Testis (tissue), 2 donors: ENCODE data around the gene TTC28.

Experiments
- CTCF ChIP-seq, 3 experiments: fragments of 450-650 bp in 2 of 3; fragments of 200-600 bp in 1 of 3; sonication (generic) in 1 of 3; IDR thresholded peaks; one replicate each; pipeline ENCODE4 v1.5.1; 2016 to 2019; ENCODE audit warnings: antibody characterized with exemption in 3 of 3, mild to moderate bottlenecking in 2 of 3, moderate library complexity in 1 of 3
- POLR2A ChIP-seq: fragments of 450-650 bp; IDR thresholded peaks from one replicate; pipeline ENCODE4 v1.6.1; 2017; ENCODE audit warnings: antibody characterized with exemption, mild to moderate bottlenecking, moderate library complexity

GRCh38 chr22:28141614-28142013 lies 538.0 kb downstream of the TTC28 start:
- TF ChIP-seq CTCF (IDR thresholded peaks at IDR 0.05): no peak
- no peak for TF ChIP-seq POLR2A
